Measurements from ENCODE around the gene CSNK1D.
"Not testable (repeated sequence)": the region's sequence is repeated elsewhere in the genome, so short reads cannot be mapped to it uniquely, and the experiment has no call there.

CSNK1D gene

GRCh38 chr17:82272495-82273326 is 789 bp downstream of the CSNK1D start:
- DNase-seq: no peak

GRCh38 chr17:82271401-82271800 is 2.1 kb downstream of the CSNK1D start:
- DNase-seq: no peak

GRCh38 chr17:82270651-82271050 is 2.8 kb downstream of the CSNK1D start:
- no peak for DNase-seq

- no peak for DNase-seq
These were observed 3.5 kb downstream of the CSNK1D start for GRCh38 chr17:82269882-82270500.

GRCh38 chr17:82269138-82269881 is 4.2 kb downstream of the CSNK1D start:
- DNase-seq: no peak

GRCh38 chr17:82267575-82268379 is 5.7 kb downstream of the CSNK1D start:
- DNase-seq: peak; percentile 98

GRCh38 chr17:82266142-82266541 is 7.4 kb downstream of the CSNK1D start:
- no peak for DNase-seq

- no peak for DNase-seq
These were observed 9.9 kb downstream of the CSNK1D start for GRCh38 chr17:82263641-82264040.

- DNase-seq: no peak
These were observed 11.2 kb downstream of the CSNK1D start for GRCh38 chr17:82262344-82262743.

- not testable (repeated sequence) for DNase-seq
These were observed 13.2 kb downstream of the CSNK1D start for GRCh38 chr17:82259972-82260961.

- no peak for DNase-seq
These were observed 14.9 kb downstream of the CSNK1D start for GRCh38 chr17:82258555-82258954.

GRCh38 chr17:82257473-82257872 is 16.0 kb downstream of the CSNK1D start:
- DNase-seq: no peak

GRCh38 chr17:82256242-82256885 is 17.1 kb downstream of the CSNK1D start:
- no peak for DNase-seq

- no peak for DNase-seq
These were observed 18.0 kb downstream of the CSNK1D start for GRCh38 chr17:82255402-82255972.

GRCh38 chr17:82254746-82255145 is 18.8 kb downstream of the CSNK1D start:
- not testable (repeated sequence) for DNase-seq

- DNase-seq: not testable (repeated sequence)
These were observed 19.4 kb downstream of the CSNK1D start for GRCh38 chr17:82254096-82254495.

- no peak for DNase-seq
These were observed 20.3 kb downstream of the CSNK1D start for GRCh38 chr17:82253179-82253544.

- DNase-seq: no peak
These were observed 20.9 kb downstream of the CSNK1D start for GRCh38 chr17:82252511-82253178.

- no peak for DNase-seq
These were observed 22.5 kb downstream of the CSNK1D start for GRCh38 chr17:82250868-82251500.

All from EL (cell line).